Subcutaneous abdominal adipose tissue (tissue), 5 donors: ENCODE results near the gene AGBL1.
"Not testable (repeated sequence)": the region's sequence is repeated elsewhere in the genome, so short reads cannot be mapped to it uniquely, and the experiment has no call there.

Experiments used
- H3K27ac ChIP-seq: one replicate; pipeline ENCODE4 v1.7.0; 2013; ENCODE audit warnings: low read depth, mild to moderate bottlenecking, inconsistent platforms, low read length, moderate library complexity
- H3K27me3 ChIP-seq, 5 donors: one replicate each; pipeline ENCODE4 v1.7.0; 2013; ENCODE audit warnings: low read length in 5 of 5, inconsistent platforms in 1 of 5; ENCODE audit not compliant: control insufficient read depth in 5 of 5, insufficient read depth in 4 of 5
- H3K36me3 ChIP-seq, 5 donors: one replicate each; pipeline ENCODE4 v1.7.0; 2013; ENCODE audit warnings: low read length in 5 of 5; ENCODE audit not compliant: control insufficient read depth in 5 of 5, insufficient read depth in 5 of 5
- H3K4me1 ChIP-seq, 5 donors: one replicate each; pipeline ENCODE4 v1.7.0; 2013; ENCODE audit warnings: low read length in 5 of 5, mild to moderate bottlenecking in 3 of 5, moderate library complexity in 1 of 5; ENCODE audit not compliant: control insufficient read depth in 5 of 5, insufficient read depth in 5 of 5
- H3K4me3 ChIP-seq, 5 donors: one replicate each; pipeline ENCODE4 v1.7.0; 2013; ENCODE audit warnings: low read length in 5 of 5, low read depth in 1 of 5
- H3K9ac ChIP-seq, 5 donors: one replicate each; pipeline ENCODE4 v1.7.0; 2013; ENCODE audit warnings: low read length in 5 of 5, mild to moderate bottlenecking in 4 of 5, moderate library complexity in 3 of 5
- H3K9me3 ChIP-seq, 5 donors: one replicate each; pipeline ENCODE4 v1.7.0; 2013; ENCODE audit warnings: low read length in 5 of 5; ENCODE audit not compliant: control insufficient read depth in 5 of 5
- donor health status: healthy.
- donor health status: healthy.
- donor health status: healthy.
- donor health status: healthy.
- donor health status: healthy.

AGBL1 gene

GRCh38 chr15:86870846-86871245 is 791.2 kb downstream of the AGBL1 start:
- Histone ChIP-seq H3K27ac (no peak overlapping the region), H3K9me3 (no peaks in the 10 kb centered on the region)

GRCh38 chr15:86871964-86872363 is 792.3 kb downstream of the AGBL1 start:
- Histone ChIP-seq H3K27me3 (no peaks in the 10 kb centered on the region), H3K9ac (no peak overlapping the region), H3K9me3 (no peaks in the 10 kb centered on the region), H3K27ac (no peak overlapping the region), H3K4me3 (no peak overlapping the region), H3K36me3 (no peaks in the 10 kb centered on the region), H3K4me1 (peaks cover 0 to 11% (median 5%) of the 10 kb centered on the region in 5 donors)

More at GRCh38 chr15:86870846-86871245, 791.2 kb downstream of the AGBL1 start:
- Histone ChIP-seq H3K4me3 (no peak overlapping the region), H3K27me3 (no peaks in the 10 kb centered on the region), H3K9ac (no peak overlapping the region), H3K36me3 (no peaks in the 10 kb centered on the region), H3K4me1 (no peaks in the 10 kb centered on the region)

DNA sequence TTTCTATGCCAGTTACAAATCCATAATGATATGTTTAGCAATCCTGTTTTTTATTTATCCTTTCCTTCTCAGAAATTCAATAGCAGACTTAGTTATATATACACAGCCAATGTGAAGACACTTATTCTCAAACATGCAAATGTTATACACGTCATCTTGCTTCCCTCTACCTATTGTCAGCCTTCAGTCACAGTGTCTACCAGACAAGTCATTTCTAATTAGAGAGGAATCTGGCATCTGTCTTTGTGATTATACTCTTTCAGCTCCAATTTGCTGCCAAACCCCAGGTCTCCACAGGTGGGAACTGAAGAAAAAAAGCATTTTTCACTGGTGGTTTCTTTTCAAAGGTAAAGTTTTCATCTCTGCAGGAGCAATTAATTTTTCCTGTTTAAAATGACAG is 793.1 kb downstream of the AGBL1 start:
- Histone ChIP-seq H3K9ac (no peak overlapping the region), H3K27me3 (no peaks in the 10 kb centered on the region), H3K36me3 (no peaks in the 10 kb centered on the region), H3K4me1 (peaks cover 0 to 19% (median 12%) of the 10 kb centered on the region in 5 donors), H3K27ac (no peak overlapping the region), H3K4me3 (no peak overlapping the region), H3K9me3 (no peaks in the 10 kb centered on the region)

- H3K36me3 ChIP-seq = no peaks in the 10 kb centered on the region
- no peaks in the 10 kb centered on the region for H3K9me3 ChIP-seq
- H3K4me3 ChIP-seq = no peak overlapping the region
- peaks cover 0 to 37% (median 17%) of the 10 kb centered on the region in 5 donors for H3K4me1 ChIP-seq
- no peak overlapping the region for H3K27ac ChIP-seq
- no peaks in the 10 kb centered on the region for H3K27me3 ChIP-seq
- no peak overlapping the region for H3K9ac ChIP-seq
Measured at GRCh38 chr15:86875067-86875466, 795.4 kb downstream of the AGBL1 start.

GRCh38 chr15:86876387-86876944 is 796.8 kb downstream of the AGBL1 start:
- Histone ChIP-seq H3K4me1 (peaks cover 0 to 37% (median 17%) of the 10 kb centered on the region in 5 donors), H3K36me3 (no peaks in the 10 kb centered on the region), H3K27me3 (no peaks in the 10 kb centered on the region), H3K4me3 (no peak overlapping the region), H3K9me3 (no peaks in the 10 kb centered on the region), H3K9ac (no peak overlapping the region), H3K27ac (no peak overlapping the region)

DNA sequence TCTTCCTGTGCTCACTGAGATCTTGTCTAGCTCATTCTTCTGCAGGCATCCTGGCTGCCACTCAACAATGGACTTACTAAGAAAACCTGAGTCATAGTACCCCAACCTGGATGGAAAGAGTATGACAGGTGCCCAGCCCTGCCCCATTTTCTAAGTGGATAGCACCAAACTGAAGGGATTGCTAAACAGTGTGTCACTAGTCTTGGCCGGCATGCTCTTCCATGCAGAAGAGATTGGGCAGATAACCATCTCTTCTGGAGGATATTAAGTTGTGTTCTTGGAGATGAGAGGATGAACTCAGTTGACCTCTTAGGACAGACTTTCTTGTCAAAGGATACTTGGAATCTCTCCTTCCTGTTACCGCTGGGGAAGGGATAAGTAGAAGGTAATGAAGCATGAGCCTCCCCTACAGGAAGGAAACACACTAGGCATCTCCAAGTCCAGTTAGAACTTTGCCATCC is 797.5 kb downstream of the AGBL1 start:
- H3K27ac ChIP-seq = no peak overlapping the region
- H3K27me3 ChIP-seq = no peaks in the 10 kb centered on the region
- H3K36me3 ChIP-seq = no peaks in the 10 kb centered on the region
- no peaks in the 10 kb centered on the region for H3K9me3 ChIP-seq
- no peak overlapping the region for H3K9ac ChIP-seq
- H3K4me3 ChIP-seq = no peak overlapping the region
- peaks cover 0 to 37% (median 17%) of the 10 kb centered on the region in 5 donors for H3K4me1 ChIP-seq

GRCh38 chr15:86878844-86879243 is 799.2 kb downstream of the AGBL1 start:
- H3K27ac ChIP-seq, H3K4me3 ChIP-seq, H3K9me3 ChIP-seq, H3K27me3 ChIP-seq, H3K36me3 ChIP-seq, H3K9ac ChIP-seq: not testable (repeated sequence)
- peaks cover 0 to 37% (median 18%) of the 10 kb centered on the region in 5 donors for H3K4me1 ChIP-seq

DNA sequence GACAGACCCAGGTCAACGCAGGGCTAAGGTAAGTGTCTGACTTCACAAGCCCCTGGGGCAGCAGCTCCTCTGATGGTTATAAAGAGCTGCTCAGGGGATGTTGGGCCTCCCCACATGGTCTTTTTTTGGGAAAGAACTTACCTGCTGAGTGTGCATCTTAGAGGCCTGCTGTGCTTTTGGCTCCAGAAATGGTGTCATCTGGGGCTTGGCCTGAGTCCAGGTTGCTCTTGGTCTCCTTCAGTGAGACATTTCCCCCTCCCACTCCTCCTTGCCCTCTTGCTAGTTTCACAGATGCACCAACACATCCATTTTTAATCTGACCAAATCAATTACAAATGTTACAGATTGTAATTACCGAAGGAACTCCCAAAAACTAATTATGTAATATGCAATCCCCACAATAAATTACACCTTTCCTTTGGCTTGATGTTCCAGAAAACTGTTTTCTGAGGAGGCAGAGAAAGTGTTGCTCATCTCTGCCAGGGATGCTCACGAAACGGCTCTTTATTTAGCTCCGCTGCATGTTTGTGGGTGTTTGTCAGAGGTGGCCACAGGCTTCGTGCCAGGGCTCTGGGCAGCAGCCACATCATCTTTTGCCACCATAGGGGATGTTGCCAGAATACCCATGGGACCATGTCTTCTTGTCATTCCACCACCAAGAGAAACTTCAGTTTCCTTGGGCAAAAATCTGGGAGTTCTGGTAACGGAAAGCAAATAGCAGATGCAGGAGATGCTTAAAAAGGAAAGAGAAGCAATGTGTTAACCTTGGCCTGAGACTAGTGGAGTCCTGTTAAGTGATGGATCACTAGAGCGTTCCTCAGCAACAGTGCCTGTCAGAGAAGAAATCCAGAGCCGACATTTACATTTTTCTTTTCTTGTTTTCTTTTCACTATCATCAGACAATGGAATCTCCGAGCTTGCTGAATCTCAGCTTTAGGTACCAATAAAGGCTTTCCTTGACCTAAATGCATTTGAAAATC is 799.9 kb downstream of the AGBL1 start:
- no peak overlapping the region for H3K4me3 ChIP-seq
- no peak overlapping the region for H3K9ac ChIP-seq
- H3K27me3 ChIP-seq = no peaks in the 10 kb centered on the region
- H3K27ac ChIP-seq = no peak overlapping the region
- no peaks in the 10 kb centered on the region for H3K9me3 ChIP-seq
- H3K4me1 ChIP-seq = peaks cover 0 to 37% (median 18%) of the 10 kb centered on the region in 5 donors
- H3K36me3 ChIP-seq = no peaks in the 10 kb centered on the region

- H3K4me1 ChIP-seq = peaks cover 0 to 3% (median 0%) of the 10 kb centered on the region in 5 donors
- H3K27me3 ChIP-seq = no peaks in the 10 kb centered on the region
- no peaks in the 10 kb centered on the region for H3K36me3 ChIP-seq
- no peak overlapping the region for H3K4me3 ChIP-seq
- H3K9ac ChIP-seq = no peak overlapping the region
- H3K27ac ChIP-seq = no peak overlapping the region
- no peaks in the 10 kb centered on the region for H3K9me3 ChIP-seq
Measured at GRCh38 chr15:86885616-86886015, 805.9 kb downstream of the AGBL1 start.

DNA sequence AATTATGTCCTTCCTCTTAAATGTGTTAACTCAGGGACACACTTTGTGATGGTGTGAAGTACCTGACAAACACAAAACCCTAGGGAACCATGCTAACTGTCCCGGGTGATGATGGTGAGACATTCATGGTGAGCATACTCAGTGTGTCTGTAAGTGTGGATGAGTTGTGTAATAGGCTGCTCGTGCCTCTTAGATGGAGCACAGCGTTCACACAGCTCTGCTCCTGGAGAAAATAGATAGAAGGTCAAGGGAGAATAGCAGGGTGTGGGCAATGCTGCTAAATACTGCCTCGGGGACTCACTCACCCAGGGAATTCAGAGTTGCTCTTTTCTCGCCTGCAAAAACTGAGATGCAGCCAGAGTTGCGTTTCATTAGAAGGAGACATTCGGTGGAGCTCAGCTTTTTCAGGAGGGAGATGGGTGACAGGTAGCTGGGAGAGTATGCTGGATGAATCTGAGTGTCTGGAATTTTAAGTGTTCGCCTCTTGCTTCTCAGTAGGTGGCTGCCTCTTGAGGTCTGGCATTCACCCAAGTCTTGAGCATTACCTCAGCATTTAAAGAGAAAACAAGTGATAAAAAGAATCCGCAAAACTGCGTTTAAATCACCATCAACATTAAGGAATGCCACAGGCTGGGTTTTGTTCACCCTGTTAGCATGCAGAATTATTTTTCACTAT is 813.2 kb downstream of the AGBL1 start:
- Histone ChIP-seq H3K9me3 (no peaks in the 10 kb centered on the region), H3K9ac (no peak overlapping the region), H3K4me1 (no peaks in the 10 kb centered on the region), H3K27ac (no peak overlapping the region), H3K27me3 (no peaks in the 10 kb centered on the region), H3K4me3 (no peak overlapping the region), H3K36me3 (no peaks in the 10 kb centered on the region)
